NCI-H1105 (cell line): ENCODE measurements around the gene SEMA3F.
"Not testable (repeated sequence)": the region's sequence is repeated elsewhere in the genome, so short reads cannot be mapped to it uniquely, and the experiment has no call there.

ENCODE experiments used
- DNase-seq: peaks from one replicate; lab custom pipeline; 2025; lab: John Stamatoyannopoulos, UW

Gene SEMA3F

DNA sequence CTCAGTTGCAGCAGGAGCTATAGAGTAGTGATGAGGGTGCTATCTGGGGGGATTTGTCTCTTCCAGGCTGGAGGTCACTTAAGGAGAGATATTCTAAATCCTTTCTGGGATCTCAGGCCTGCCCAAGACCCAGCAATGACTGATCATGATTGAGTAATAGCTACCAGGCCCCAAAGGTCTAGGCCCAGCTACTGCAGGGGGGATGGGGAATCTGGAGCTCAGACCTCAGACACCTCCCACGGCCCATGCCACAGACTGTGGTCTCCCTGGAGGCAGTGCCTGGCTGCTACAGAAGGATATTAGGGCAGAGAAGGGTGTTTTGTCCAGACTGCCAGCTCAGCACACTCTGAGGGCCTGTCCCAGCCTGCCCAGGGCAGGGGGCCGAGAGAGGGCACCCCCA lies 56.8 kb downstream of the SEMA3F start:
- no peak for DNase-seq

DNA sequence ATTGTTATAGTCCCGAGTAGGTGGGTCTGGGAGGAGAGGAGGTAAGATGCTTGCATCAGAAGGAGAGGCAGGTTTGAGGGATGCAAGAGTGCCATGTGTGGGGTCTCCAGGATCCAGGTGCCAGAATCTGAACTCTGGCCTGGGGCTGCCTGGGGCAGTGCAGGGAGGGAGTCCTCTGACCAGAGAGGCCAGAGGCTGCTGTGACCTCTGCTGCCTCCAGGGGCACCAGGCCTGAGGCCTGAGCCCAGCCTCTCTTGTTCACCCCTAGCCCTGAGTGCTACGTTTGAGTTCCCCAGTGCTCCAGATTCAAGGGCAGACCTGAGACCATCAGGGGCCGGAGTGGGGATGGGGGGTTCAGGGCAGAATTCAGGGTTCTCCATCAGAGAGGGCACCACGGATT lies 57.4 kb downstream of the SEMA3F start:
- no peak for DNase-seq

DNA sequence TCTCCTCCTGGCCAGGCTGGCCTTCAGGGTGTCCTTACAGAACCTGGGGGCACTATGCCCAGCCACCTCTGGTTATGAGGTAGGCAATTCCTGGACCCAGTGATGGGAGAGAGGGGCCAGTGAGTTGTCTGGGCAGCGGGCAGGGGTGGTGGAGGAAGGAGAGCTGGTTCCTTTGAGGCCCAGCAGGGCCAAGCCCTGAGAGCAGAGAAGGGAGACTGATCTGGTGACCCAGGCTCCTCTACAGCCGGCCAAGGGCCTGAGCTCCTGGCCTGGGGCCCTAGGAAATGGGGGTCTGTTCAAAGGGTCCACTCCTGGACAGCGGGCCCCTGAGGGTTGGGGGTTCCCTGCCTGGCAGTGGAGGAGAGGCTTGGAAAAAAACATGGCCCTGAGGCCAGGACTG lies 57.8 kb downstream of the SEMA3F start:
- DNase-seq, result no peak

DNA sequence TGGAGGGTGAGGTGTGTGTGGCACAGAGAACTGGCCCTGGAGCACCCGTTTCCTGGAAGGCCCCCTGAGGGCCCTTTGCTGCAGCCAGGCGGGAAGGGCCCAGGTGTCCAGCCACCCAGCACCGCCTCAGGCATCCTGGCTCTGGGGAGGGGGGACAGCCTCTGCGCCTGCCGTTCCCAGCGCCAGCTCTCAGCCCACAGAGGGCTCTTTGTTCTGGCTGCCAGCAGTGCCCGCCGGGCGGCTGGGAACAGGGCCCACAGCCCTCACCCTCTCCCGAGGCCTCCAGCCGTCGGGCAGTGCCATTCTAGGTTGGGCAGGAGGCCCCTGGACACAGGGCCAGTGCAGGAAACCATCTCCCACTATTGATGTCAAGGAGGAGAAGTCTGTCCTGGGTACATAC lies 58.2 kb downstream of the SEMA3F start:
- no peak for DNase-seq

DNA sequence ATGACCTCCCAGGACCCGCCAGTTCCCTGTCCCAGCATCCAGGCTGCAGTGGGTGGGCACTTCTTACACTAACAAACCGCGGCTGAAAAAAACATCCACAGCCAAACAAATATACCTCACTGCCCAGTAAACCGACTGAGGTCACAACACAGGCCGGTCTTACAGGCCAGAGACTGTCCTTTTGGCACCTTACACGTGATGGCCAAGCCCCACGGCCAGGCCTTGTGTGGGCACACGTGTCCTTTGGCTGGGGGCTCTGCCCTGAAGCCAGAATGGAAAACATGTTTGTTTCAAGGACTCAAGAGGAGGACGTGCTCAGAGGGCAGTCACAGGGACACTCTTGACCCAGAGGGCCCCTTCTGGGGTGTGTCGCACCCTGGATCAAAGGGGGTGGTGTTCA lies 59.7 kb downstream of the SEMA3F start:
- no peak for DNase-seq

DNA sequence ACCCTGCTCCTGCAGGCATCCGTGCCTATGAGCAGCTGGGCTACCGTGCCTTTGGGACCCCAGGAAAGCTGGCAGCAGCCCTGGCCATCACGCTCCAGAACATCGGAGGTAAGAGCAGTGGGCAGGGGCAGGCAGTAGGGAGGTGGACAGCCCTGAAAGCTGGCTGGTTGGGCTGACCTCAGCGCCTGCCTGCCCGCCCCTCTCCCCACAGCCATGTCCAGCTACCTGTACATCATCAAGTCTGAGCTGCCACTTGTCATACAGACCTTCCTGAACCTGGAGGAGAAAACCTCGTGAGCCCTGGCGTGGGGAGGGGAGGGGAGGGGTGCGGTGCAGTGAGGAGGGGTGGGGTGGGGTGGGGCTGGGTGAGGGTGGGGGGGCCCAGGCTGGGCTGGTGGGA lies 60.4 kb downstream of the SEMA3F start:
- no peak for DNase-seq

DNA sequence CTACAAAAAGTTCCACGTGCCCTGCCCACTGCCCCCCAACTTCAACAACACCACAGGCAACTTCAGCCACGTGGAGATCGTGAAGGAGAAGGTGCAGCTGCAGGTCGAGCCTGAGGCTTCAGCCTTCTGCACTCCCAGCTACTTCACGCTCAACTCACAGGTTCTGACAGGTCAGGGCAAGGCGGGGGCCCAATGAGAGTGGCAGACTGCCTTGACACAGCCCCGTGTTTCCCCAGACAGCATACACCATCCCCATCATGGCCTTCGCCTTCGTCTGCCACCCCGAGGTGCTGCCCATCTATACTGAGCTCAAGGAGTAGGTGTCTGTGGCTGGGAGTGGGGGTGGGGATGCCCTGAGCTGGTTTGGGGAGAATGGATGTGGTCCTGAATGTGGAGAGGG lies 62.6 kb downstream of the SEMA3F start:
- no peak for DNase-seq

DNA sequence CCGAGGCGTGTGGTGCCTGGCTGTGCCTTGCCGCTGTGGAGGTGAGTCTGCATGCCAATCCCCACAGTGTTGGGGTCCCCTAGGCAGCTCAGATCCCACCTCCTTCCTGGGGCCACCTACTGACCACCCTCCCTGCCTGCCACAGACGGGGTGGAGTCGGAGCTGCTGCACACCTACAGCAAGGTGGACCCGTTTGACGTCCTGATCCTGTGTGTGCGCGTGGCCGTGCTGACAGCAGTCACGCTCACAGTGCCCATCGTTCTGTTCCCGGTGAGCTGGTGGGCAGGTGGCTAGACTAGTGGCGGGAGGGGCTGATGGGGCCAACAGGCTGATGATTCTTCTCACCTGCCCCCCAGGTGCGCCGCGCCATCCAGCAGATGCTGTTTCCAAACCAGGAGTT lies 63.3 kb downstream of the SEMA3F start:
- no peak for DNase-seq

DNA sequence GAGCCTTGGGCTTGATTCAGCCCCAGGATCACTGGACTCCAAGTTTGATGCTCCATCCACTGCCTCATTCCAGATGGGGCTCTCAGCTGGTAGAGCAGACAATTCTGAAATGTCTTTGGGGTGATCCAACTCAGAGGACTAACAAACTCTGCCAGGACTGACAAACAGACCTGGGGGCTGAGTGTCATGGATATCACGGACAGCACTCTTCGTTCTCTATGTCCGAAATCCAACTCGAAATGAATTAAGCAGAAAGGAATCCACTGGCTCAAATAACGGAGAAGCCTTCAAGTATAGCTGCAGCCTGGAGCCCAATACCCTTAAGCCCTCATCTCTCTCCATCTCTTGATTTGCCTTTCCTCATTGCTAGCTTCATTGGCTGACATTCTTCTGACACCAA lies 64.2 kb downstream of the SEMA3F start:
- DNase-seq, result no peak

DNA sequence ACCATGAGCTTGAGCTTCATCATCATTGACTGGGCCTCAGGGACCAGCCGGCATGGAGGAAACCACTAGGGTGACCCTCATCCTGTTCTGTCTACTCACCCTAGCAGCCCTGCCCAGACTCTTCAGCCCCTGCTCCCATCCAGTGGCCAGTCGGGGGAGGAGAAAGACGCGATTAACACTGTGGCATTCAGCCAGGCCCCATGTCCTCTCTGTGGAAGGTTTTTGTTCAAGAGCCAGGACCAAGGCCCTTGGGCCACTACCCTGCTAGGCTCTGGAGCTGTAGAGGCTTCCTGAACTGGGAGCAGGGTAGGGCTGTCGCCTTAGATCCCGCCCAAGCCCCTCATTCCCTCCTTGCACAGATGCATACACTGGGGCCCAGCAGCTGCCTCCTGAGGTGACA lies 65.0 kb downstream of the SEMA3F start:
- no peak for DNase-seq

DNA sequence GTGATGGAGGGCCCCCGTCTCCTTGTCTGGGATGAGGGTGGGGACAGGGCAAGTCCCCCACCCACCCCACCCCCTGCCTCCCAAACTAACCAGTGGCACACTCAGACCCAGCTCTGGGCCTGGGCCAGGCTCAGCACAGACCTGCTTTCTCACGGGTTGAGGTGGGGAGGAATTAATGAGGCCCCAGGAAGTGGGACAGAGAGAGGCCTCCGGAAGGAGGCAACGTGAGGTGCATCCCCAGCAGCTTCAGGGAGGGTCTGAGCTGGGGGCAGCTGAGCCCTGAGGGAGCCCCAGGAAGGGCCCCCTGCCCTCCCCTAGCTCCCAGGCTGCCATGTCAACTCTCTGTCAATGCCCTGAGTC lies 65.9 kb downstream of the SEMA3F start:
- no peak for DNase-seq

DNA sequence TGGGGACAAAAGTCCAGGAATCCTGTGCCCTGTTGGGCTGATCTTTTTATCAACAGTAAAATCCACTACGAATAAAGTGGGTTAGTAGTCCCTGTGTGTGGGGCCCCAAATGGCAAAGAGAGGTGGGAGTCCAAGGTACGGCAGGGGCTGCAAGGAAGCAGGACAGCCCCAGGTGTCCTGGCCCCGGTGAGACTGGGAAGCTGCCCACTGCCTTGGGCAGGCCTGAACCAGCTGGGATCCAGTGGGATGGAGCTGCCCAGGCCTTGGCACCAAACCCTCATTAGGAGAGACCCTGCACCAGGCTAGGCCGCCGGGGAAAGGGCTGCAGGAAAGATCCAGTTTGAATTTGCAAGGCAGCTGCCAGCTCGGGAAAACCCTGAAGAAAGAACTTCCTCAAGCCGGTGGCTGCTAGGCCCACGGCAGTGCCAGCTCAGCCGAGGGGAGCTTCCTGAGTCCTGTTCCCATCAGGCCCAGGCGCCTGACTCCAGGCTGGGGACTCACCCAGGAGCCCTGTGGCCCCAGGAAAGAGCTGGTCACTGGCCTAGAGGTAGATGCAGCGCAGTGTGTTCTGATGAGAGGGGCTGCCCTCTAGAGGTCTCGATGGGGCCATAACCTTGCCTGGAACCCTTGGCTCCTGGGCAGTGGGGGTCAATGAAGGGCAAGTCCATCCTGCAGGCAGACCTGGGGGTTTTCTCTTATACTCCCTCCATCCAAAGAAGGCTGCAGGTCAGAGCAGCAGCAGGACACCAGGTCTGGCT lies 66.5 kb downstream of the SEMA3F start:
- no peak for DNase-seq

DNA sequence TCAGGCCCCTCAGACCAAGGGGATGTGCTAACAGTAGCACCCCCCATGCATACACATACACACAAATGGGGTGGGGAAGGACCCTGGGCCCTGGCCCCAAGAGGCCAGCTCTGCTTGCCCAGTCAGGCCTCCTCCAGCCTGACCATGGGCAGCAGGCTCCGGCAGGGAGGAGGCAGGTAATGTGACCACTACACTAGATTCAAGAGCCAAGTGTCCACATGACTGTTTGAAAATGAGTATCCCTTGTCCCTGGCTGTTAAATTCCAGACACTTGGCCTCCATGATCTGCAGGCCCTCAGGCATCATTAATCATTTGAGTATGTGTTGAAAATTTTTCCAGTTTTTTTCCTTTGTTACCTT lies 67.0 kb downstream of the SEMA3F start:
- DNase-seq, result no peak

DNA sequence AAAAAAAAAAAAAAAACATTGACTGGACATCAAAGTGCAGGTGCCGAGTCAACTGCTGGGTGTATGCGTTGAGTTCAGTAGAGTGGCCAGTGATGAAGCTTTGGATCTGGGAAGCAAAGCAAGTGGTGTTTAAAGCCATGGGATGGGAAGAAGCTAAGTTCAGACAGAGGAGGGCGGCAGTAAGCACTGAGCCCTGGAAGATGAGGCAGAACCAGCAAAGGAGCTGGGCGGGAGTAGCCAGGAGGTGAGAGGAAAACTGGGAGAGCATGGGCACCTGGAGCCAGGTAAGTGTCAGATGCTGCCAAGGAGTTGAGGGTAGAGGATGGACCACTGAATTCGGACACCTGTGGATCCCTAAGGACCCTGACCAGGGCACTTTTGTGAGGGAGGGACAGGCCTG lies 69.5 kb downstream of the SEMA3F start:
- DNase-seq, result no peak

DNA sequence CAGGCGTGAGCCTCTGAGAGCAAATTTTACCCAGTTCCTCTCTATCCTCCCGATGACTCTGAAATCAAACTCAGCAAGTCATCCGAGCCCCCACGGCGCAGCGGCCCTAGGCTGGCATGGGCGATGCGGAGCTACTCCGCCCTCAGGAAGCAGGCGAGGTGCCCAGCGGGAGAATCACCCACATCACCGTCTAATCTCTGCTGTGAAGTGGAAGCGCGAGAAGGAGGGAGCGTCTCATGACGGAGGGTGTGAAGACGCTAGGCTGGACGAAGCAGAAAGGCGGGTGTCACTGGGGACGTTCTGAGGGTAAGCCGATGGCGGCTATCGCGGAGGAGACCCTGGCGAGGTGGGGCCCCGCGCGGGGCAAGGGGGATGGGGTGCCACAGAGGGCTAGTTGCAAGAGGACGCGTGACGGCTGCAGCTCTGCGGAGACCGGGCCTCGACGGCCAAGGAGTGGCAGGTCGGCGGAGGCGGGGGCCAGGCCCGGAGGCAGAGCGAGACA lies 71.8 kb downstream of the SEMA3F start:
- no peak for DNase-seq

DNA sequence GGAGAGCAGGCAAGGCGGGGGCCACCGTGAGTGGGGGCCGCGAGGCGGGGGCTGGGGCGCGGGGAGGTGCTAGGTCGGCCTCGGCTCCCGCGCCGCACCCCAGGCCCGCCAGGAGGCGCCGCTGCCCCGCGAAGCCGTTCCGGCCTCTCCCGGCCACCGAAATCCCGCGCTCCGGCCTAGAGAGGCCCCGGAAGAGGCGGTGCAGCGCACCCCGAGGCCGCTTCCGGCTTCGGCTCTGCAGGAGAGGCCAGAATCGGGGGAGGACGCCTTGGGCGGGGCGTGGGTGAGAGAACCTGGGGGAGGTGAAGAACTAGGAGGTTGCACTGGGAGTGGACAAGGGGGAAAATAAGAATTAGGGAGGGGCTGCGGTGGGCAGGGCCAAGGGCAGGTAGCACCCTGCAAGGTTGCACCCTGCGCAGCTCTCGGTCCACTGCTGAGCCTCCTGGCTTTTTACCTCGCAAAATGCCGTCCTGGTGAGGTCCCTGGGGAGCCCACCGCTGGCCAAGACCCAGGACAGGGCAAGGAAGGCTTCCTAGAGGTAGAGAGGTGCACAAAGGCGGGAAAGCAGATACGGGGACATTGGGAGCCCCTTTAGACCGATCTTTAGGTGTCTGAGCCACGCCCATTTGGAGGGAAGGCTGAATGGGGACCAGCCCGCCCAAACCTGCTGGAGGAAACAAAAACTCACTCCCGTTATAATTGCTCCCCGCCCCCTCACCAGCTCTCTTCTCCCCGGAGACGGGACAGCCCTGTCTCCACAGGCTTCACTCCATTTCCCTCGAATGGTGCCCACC lies 72.5 kb downstream of the SEMA3F start:
- DNase-seq, result peak; percentile 92

DNA sequence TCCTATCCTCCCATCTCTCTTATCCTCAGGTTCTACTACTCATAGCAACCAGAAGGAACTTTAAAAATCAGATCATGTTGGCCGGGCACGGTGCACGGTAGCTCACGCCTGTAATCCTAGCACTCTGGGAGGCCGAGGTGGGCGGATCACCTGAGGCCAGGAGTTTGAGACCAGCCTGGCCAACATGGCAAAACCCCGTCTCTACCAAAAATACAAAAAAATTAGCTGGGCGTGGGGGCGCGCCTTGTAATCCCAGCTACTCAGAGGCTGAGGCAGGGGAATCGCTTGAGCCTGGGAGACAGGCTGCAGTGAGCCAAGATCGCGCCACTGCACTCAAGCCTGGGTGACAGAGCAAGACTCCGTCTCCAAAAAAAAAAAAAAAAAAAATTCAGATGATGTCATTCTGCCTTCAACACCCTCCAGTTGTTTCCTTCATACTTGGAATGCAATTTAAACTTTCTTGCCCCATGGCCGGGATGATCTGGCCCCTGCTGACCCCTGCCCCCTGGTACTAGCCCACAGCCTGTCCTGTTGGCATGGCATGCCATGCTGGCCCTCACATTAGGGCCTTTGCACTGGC lies 73.2 kb downstream of the SEMA3F start:
- DNase-seq, result not testable (repeated sequence)

DNA sequence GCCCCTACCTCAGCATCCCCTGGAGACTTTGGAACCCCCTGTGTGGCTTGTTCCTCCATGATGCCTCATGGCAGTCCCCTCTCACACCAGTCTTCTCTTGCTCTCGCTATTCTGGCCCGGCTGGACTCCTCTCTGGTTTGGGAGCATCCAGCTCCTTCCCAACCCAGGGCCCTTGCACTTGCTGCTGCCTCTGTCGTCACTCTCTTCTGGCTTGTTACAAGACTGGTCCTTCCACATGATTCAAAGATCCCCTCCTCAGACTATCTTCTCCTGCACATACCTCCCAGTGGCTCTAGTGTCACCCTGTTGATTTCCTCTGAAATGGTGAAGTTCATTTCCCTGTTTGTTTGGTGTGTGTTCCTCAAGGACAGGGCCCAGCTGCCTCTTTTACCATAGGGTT lies 74.4 kb downstream of the SEMA3F start:
- no peak for DNase-seq

DNA sequence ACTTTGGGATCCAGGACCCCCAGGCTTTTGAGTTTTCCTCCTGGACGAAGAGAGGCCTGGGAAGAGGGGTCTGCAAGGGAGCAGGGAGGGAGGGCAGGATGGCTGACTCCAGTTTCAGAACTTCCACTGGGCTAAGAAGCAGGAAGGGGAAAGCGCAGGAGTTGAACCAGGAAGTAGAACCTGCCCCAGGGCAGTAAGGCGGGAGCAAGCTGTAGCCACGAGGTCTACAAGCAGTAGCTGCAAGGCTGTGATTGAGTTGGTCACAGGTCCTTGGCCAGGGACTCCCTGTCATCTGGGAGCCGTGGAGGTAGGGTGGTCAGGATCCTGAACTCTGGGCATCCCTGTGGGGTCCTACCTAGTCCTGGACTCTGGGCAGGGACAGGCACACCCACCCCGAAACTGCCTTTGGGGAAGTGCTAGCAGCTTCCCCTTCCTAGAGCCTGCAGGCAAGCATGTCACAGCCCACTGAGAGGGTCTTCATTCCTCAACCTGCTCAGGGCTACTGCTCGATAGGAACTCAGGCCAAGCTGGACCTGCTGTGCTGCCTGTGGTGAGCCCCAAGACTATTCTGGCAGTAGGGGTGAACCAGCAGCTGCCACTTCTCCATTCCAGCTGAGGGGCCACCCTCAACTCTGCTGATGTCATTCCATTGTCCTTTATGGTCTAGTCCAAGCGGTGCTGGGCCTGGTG lies 75.1 kb downstream of the SEMA3F start:
- no peak for DNase-seq

DNA sequence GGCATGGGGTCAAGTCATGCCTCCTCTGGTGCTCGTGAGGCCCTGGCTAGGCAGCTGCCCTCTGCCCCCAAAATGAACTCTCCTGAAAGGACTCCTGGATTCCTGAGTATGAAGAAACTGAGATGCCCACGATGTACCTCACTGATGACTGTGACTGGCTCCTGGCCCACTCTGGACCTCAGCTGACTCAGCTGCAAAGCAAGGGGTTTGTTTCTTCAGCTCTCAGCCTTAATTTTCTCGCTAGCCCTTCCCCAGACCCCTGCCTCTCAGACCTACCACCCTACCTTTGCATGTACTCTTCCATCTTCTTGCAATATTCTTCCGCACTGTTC lies 75.6 kb downstream of the SEMA3F start:
- DNase-seq, result no peak

DNA sequence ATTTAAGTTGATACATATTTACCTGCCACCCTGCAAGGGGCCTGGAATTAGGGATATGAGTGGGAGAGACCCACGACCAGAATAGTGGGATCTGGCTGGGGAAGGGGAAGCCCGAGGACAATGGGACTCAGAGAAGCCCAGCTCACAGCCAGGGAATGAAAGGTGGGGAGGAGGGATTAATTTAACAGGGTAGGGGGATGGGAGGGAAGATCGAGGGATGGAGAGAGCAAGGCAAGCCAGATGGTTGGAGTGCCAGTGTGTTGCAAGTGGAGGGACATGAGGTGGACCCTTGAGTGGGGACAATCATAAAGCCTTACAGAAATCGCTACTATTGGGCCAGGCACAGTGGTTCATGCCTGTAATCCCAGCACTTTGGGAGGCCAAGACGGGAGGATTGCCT lies 76.5 kb downstream of the SEMA3F start:
- no peak for DNase-seq

DNA sequence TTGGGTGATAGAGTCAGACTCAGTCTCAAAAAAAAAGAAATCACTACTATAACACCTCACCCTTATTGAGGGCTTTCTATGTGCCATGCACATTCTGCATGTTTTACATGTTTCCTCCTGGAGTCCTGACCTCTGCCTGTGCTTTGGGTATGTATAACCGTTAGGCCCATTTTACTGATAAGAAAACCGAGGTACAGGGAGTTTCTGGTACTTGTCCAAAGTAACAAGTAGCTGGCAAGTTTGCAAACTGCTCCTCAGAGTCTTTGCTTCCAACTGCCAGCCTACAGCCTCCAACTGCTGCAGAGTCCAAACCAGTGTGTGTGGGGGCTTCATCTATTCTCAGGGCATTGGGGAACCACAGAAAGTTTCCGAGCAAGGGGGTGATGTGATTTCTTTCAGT lies 77.2 kb downstream of the SEMA3F start:
- DNase-seq, result no peak

DNA sequence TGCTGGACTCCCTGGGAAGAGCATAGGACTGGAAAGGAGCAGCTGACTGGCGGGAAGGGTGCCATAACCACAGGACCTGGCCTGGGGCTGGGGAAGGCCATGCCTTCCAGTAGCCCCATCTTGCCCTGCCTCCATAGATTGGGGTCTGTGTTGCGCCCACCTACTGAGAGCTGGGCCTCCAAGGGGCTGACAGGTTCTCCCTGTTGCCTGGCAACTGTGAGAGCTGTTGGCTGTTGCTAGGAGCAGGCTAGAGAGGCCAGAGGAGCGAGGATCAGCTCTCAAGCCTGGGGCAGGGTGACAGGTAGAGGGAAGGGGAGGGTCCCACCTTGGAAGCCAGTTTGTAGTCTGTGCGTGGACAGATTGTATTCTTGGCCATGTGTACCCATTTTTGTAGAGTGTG lies 78.1 kb downstream of the SEMA3F start:
- no peak for DNase-seq
